IMR-90 (cell line): ENCODE measurements around the gene ME2. TPM values are rescaled to one million over a fixed set of nuclear protein-coding genes. Genes with fewer than 3 reads are reported as not detected.
"Not testable (repeated sequence)": the region's sequence is repeated elsewhere in the genome, so short reads cannot be mapped to it uniquely, and the experiment has no call there.

ENCODE experiments used
- ATAC-seq: fragments of 200-7000 bp; cut with Tn5 transposase; 2 replicates; pipeline ENCODE4 v1.9.1; 2020; ENCODE audit warnings: low read depth, mild to moderate bottlenecking, moderate library complexity
- BruUV-seq: library from RNA; stranded (reverse); fragments of 400-500 nt; replicated peaks from 2 replicates; lab custom pipeline; 2021; lab: Mats Ljungman, UMichigan
- CTCF ChIA-PET: fragments of 300-600 bp; formaldehyde crosslinking; extraction: SDS; loops from one replicate; lab custom pipeline; 2021; ENCODE audit warnings: antibody characterized with exemption; lab: Yijun Ruan, JAX
- POLR2A ChIA-PET: fragments of 300-600 bp; sonication (Branson Sonifier 250); formaldehyde crosslinking; loops from one replicate; lab custom pipeline; 2022; ENCODE audit warnings: antibody characterized with exemption; ENCODE audit not compliant: unreplicated experiment; lab: Charles Lee
- DNase-seq: peaks from one replicate; pipeline ENCODE4 v3.0.0; 2013
- H2AFZ ChIP-seq: replicated peaks from 2 replicates; pipeline ENCODE3; 2013; ENCODE audit warnings: low read length, mild to moderate bottlenecking; ENCODE audit not compliant: poor library complexity
- H2AK5ac ChIP-seq: 2 replicates; pipeline ENCODE4 v1.6.1; 2013; ENCODE audit warnings: low read depth, low read length, inconsistent platforms
- H2AK9ac ChIP-seq: replicated peaks from 2 replicates; pipeline ENCODE3; 2013; ENCODE audit warnings: mild to moderate bottlenecking, low read depth, low read length, moderate library complexity; ENCODE audit not compliant: poor library complexity
- H2BK120ac ChIP-seq: 2 replicates; pipeline ENCODE4 v1.6.1; 2013; ENCODE audit warnings: low read depth, low read length, inconsistent platforms
- H2BK15ac ChIP-seq: 3 replicates; pipeline ENCODE4 v1.6.1; 2013; ENCODE audit warnings: low read depth, low read length, inconsistent platforms
- H2BK20ac ChIP-seq: 2 replicates; pipeline ENCODE4 v1.6.1; 2013; ENCODE audit warnings: low read depth, mild to moderate bottlenecking, inconsistent platforms, low read length, moderate library complexity
- H2BK5ac ChIP-seq: 2 replicates; pipeline ENCODE4 v1.6.1; 2013; ENCODE audit warnings: mild to moderate bottlenecking, low read depth, low read length, inconsistent platforms; ENCODE audit not compliant: poor library complexity, severe bottlenecking
- H3K14ac ChIP-seq: replicated peaks from 2 replicates; pipeline ENCODE4 v1.6.1; 2013; ENCODE audit warnings: low read depth, low read length, inconsistent platforms
- H3K18ac ChIP-seq: 2 replicates; pipeline ENCODE4 v1.6.1; 2013; ENCODE audit warnings: low read depth, low read length, control low read depth
- H3K23ac ChIP-seq: 2 replicates; pipeline ENCODE4 v1.6.1; 2013; ENCODE audit warnings: low read depth, low read length, inconsistent platforms
- H3K27ac ChIP-seq: 2 replicates; pipeline ENCODE4 v1.5.1; 2013; ENCODE audit warnings: mild to moderate bottlenecking, control low read depth, low read length; ENCODE audit not compliant: insufficient read depth
- H3K27me3 ChIP-seq: 2 replicates; pipeline ENCODE4 v1.6.1; 2013; ENCODE audit warnings: low read length; ENCODE audit not compliant: control insufficient read depth, insufficient read depth
- H3K36me3 ChIP-seq: 2 replicates; pipeline ENCODE4 v1.6.1; 2013; ENCODE audit warnings: low read length, mixed read lengths; ENCODE audit not compliant: control insufficient read depth, insufficient read depth
- H3K4ac ChIP-seq: 2 replicates; pipeline ENCODE4 v1.6.1; 2013; ENCODE audit warnings: low read depth, low read length, inconsistent platforms
- H3K4me1 ChIP-seq: 2 replicates; pipeline ENCODE4 v1.6.1; 2013; ENCODE audit warnings: low read length, mixed read lengths; ENCODE audit not compliant: control insufficient read depth, insufficient read depth
- H3K4me2 ChIP-seq: 2 replicates; pipeline ENCODE4 v1.6.1; 2013; ENCODE audit warnings: low read depth, mild to moderate bottlenecking, control low read depth, low read length, moderate library complexity
- H3K4me3 ChIP-seq: 2 replicates; pipeline ENCODE4 v1.5.1; 2013; ENCODE audit warnings: low read depth, mild to moderate bottlenecking, control low read depth, low read length, moderate library complexity; ENCODE audit not compliant: insufficient read depth
- H3K56ac ChIP-seq: 2 replicates; pipeline ENCODE4 v1.6.1; 2013; ENCODE audit warnings: low read length, inconsistent platforms; ENCODE audit not compliant: insufficient read depth; ENCODE audit errors: extremely low read depth
- H3K79me1 ChIP-seq, 2 experiments: 2 replicates each; pipeline ENCODE4 v1.6.1; 2013; ENCODE audit warnings: low read length in 2 of 2, inconsistent platforms in 1 of 2, low read depth in 1 of 2
- H3K9ac ChIP-seq: 2 replicates; pipeline ENCODE4 v1.6.1; 2013; ENCODE audit warnings: low read depth, low read length, control low read depth
- H3K9me1 ChIP-seq: 2 replicates; pipeline ENCODE4 v1.6.1; 2013; ENCODE audit warnings: low read length, inconsistent platforms; ENCODE audit not compliant: insufficient read depth
- H3K9me3 ChIP-seq: 2 replicates; pipeline ENCODE4 v1.6.1; 2013; ENCODE audit warnings: low read length; ENCODE audit not compliant: control insufficient read depth, insufficient read depth
- H4K20me1 ChIP-seq: 2 replicates; pipeline ENCODE4 v1.6.1; 2013; ENCODE audit warnings: low read length, inconsistent platforms; ENCODE audit not compliant: insufficient read depth
- H4K5ac ChIP-seq: 2 replicates; pipeline ENCODE4 v1.6.1; 2013; ENCODE audit warnings: mild to moderate bottlenecking, low read depth, low read length, control low read depth
- H4K8ac ChIP-seq, 2 experiments: 2 replicates each; pipeline ENCODE4 v1.6.1; 2013; ENCODE audit warnings: low read depth in 2 of 2, low read length in 2 of 2, control low read depth in 1 of 2, inconsistent platforms in 1 of 2
- H4K91ac ChIP-seq: 2 replicates; pipeline ENCODE4 v1.6.1; 2013; ENCODE audit warnings: low read depth, low read length, inconsistent platforms; ENCODE audit not compliant: insufficient read depth
- WGBS, 2 experiments: methylation state at CpG; one replicate each; pipeline versions ENCODE4 v1.1.5 to v1.1.7; 2013; ENCODE audit warnings: missing lambda C conversion rate in 2 of 2; ENCODE audit not compliant: insufficient read length in 1 of 2; ENCODE audit errors: extremely low coverage in 2 of 2; 5-methylcytosine and 5-hydroxymethylcytosine counted together
- dilution Hi-C: fragments of 300-500 bp; cut with HindIII; formaldehyde crosslinking; loops from one replicate; pipeline ENCODE4 v1.14.3; 2018; ENCODE audit warnings: low sequenced_read_pairs; ENCODE audit not compliant: unreplicated experiment
- in situ Hi-C: fragments of 300-500 bp; cut with MboI; formaldehyde crosslinking; loops from 3 replicates; pipeline ENCODE4 v1.14.3; 2019; ENCODE audit warnings: low sequenced_read_pairs, inconsistent platforms, mixed read lengths
- intact Hi-C: fragments of 100-400 bp; cut with micrococcal nuclease; formaldehyde crosslinking; loops from 2 replicates; pipeline ENCODE4 v1.10.0; 2022
- microRNA-seq, 2 experiments: library from miRNA; stranded (forward) in 1 of 2; unstranded in 1 of 2; fragments of 10-50 nt in 1 of 2; fragments of <30 nt in 1 of 2; gene quantifications in 1 of 2; microRNA quantifications in 1 of 2; one replicate each; pipeline versions ENCODE3 to v1.1.0; 2013 to 2020; ENCODE audit not compliant: insufficient read depth in 1 of 2, insufficient read length in 1 of 2, unreplicated experiment in 1 of 2
- polyA plus RNA-seq, 3 experiments: library from polyadenylated mRNA; depleted of rRNA; stranded (reverse); fragments of >200 nt; gene quantifications; 2 replicates each; pipeline ENCODE4 v1.2.3, GENCODE V29; 2012; ENCODE audit warnings: low replicate concordance in 1 of 3
- small RNA-seq, 5 experiments: library from RNA; depleted of rRNA; stranded (forward); fragments of <200 nt; gene quantifications; one replicate each; pipeline ENCODE3, GENCODE V24; 2012
- total RNA-seq: library from RNA; depleted of rRNA; stranded (reverse); fragments of >200 nt; gene quantifications from 2 replicates; pipeline ENCODE4 v1.2.3, GENCODE V29; 2012; rRNA removed

The ME2 gene
- total and polyA plus RNA-seq, 2 of the 4 experiments (the other 2 are of a cell fraction), result 29.7 to 32.6 TPM

GRCh38 chr18:51003174-51003573, 124.3 kb downstream of the ME2 start:
- H3K9ac ChIP-seq, H3K36me3 ChIP-seq, H3K27ac ChIP-seq, H3K9me3 ChIP-seq, H2AFZ ChIP-seq, H2AK5ac ChIP-seq, H3K4me2 ChIP-seq, intact Hi-C loops, H3K79me1 ChIP-seq, H3K4me1 ChIP-seq, DNase-seq, H3K9me1 ChIP-seq, dilution Hi-C loops, H2AK9ac ChIP-seq, H2BK15ac ChIP-seq, H2BK5ac ChIP-seq, H4K5ac ChIP-seq, H4K8ac ChIP-seq, H2BK120ac ChIP-seq, H3K4me3 ChIP-seq, CTCF ChIA-PET, H3K27me3 ChIP-seq, ATAC-seq, H4K91ac ChIP-seq, H3K4ac ChIP-seq, POLR2A ChIA-PET, H3K14ac ChIP-seq, H2BK20ac ChIP-seq, H3K18ac ChIP-seq, H3K56ac ChIP-seq, in situ Hi-C loops, H3K23ac ChIP-seq, BruUV-seq, H4K20me1 ChIP-seq: not testable (repeated sequence)
- WGBS, 2 experiments, result no CpG with 5 or more reads among the region's 2 CpGs

Small RNA genes within 50 kb of the gene (microRNA-seq; reads per million reads assigned to microRNA genes)
- not detected for gene RF00019 (ENCODE audit: insufficient read depth, insufficient read length)

Small RNA genes within 50 kb of the gene (small RNA-seq; reads per million reads assigned to genes)
- gene RF00019, result 0 reads per million in 5 experiments

Other genes with a start within 250 kb of the ME2 start
- not detected in 2 replicates for gene MRO, start 59.1 kb upstream of the ME2 start, total RNA-seq
- not detected in 2 replicates for gene MRO, start 59.1 kb upstream of the ME2 start, polyA plus RNA-seq (2012; rRNA removed)
- gene ELAC1, start 88.9 kb downstream of the ME2 start, total RNA-seq, result 5.2 and 6.4 TPM in 2 replicates
- 7.7 and 8.4 TPM in 2 replicates for gene ELAC1, start 88.9 kb downstream of the ME2 start, polyA plus RNA-seq (2012; rRNA removed)
- 145 and 194 TPM in 2 replicates for gene SMAD4, start 151.1 kb downstream of the ME2 start, total RNA-seq
- gene SMAD4, start 151.1 kb downstream of the ME2 start, polyA plus RNA-seq (2012; rRNA removed), result 54.3 and 57.6 TPM in 2 replicates